Right renal cortex interstitium (tissue), 3 donors: ENCODE data around the gene ABCG1. TPM values are rescaled to one million over a fixed set of nuclear protein-coding genes. Genes with fewer than 3 reads are reported as not detected.

Experiments used
- DNase-seq, 3 donors: peaks; one replicate each; pipeline ENCODE4 v3.0.0-alpha.2; 2013; ENCODE audit warnings: low read depth in 3 of 3, low spot score in 2 of 3
- polyA plus RNA-seq, 3 donors: library from polyadenylated mRNA; unstranded; fragments of 120-200 nt; gene quantifications; one replicate each; pipeline ENCODE4 v1.2.1, GENCODE V29; 2013; ENCODE audit not compliant: insufficient read length in 3 of 3

The ABCG1 gene
- polyA plus RNA-seq, 3 donors, result 8.7 to 11.3 (median 9.8) TPM

- DNase-seq, result no peak
These were observed 12.8 kb downstream of the ABCG1 start for GRCh38 chr21:42231756-42232155.

- no peak for DNase-seq
These were observed 13.4 kb downstream of the ABCG1 start for GRCh38 chr21:42232176-42232825.

- no peak for DNase-seq
These were observed 14.4 kb downstream of the ABCG1 start for GRCh38 chr21:42233067-42233961.

GRCh38 chr21:42234041-42234440 lies 15.1 kb downstream of the ABCG1 start:
- DNase-seq, result no peak

GRCh38 chr21:42234464-42235241 lies 15.7 kb downstream of the ABCG1 start:
- no peak for DNase-seq

- no peak for DNase-seq
These were observed 16.7 kb downstream of the ABCG1 start for GRCh38 chr21:42235593-42235992.

GRCh38 chr21:42236014-42236413 lies 17.1 kb downstream of the ABCG1 start:
- no peak for DNase-seq

- no peak for DNase-seq
These were observed 17.8 kb downstream of the ABCG1 start for GRCh38 chr21:42236693-42237092.

- no peak for DNase-seq
These were observed 18.2 kb downstream of the ABCG1 start for GRCh38 chr21:42237161-42237560.

- no peak for DNase-seq
These were observed 18.6 kb downstream of the ABCG1 start for GRCh38 chr21:42237577-42237976.

GRCh38 chr21:42238185-42238934 lies 19.4 kb downstream of the ABCG1 start:
- no peak for DNase-seq

- DNase-seq, result no peak
These were observed 20.6 kb downstream of the ABCG1 start for GRCh38 chr21:42239556-42239955.

- DNase-seq, result no peak
These were observed 21.0 kb downstream of the ABCG1 start for GRCh38 chr21:42239973-42240372.

GRCh38 chr21:42242611-42243010 lies 23.7 kb downstream of the ABCG1 start:
- DNase-seq, result no peak

GRCh38 chr21:42243026-42243425 lies 24.1 kb downstream of the ABCG1 start:
- no peak for DNase-seq

GRCh38 chr21:42245331-42246193 lies 26.6 kb downstream of the ABCG1 start:
- no peak for DNase-seq

- no peak for DNase-seq
These were observed 28.8 kb downstream of the ABCG1 start for GRCh38 chr21:42247716-42248115.

GRCh38 chr21:42248241-42248640 lies 29.3 kb downstream of the ABCG1 start:
- no peak for DNase-seq

- DNase-seq, result no peak
These were observed 30.1 kb downstream of the ABCG1 start for GRCh38 chr21:42248783-42249597.
